Measurements from ENCODE around the gene SUGCT.

The SUGCT gene

DNA sequence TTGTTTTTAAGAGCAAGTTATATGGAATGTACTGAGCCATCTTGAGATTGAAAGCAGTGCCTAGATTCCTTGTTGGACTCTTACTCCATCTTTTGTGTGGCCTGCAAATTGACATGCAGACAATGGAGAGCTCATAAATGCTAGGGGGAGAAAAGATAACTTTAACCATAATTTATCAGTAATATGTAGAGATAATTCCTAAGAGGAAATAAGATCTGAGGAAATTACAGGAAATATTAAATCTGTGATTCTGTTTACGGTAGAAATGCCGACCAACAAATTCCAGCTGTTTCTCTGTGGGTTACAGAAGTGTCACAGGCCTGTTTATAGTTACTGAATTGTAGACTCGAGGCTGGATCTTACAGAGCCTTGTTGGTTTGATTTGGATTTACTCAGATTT, 348.0 kb downstream of the SUGCT start:
- no peak for FAIRE-seq

DNA sequence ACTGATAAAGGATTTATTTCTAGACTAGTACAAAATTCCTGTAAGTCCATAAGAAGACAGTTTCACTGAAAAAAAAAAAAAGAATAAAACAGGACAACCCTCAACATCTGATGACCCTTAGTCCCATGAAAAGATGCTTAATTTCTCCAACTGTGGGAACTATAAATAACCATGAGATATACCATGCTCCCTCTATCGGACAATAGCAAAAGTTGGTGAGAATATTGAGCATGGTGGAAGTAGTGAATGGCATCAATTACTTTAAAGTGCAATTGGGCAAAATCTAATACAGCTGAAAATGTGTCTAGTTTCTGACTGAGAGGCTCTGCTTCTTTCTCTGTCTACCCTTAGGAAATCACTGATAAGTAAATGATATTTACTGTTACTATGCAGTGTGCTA, 348.8 kb downstream of the SUGCT start:
- no peak for FAIRE-seq

DNA sequence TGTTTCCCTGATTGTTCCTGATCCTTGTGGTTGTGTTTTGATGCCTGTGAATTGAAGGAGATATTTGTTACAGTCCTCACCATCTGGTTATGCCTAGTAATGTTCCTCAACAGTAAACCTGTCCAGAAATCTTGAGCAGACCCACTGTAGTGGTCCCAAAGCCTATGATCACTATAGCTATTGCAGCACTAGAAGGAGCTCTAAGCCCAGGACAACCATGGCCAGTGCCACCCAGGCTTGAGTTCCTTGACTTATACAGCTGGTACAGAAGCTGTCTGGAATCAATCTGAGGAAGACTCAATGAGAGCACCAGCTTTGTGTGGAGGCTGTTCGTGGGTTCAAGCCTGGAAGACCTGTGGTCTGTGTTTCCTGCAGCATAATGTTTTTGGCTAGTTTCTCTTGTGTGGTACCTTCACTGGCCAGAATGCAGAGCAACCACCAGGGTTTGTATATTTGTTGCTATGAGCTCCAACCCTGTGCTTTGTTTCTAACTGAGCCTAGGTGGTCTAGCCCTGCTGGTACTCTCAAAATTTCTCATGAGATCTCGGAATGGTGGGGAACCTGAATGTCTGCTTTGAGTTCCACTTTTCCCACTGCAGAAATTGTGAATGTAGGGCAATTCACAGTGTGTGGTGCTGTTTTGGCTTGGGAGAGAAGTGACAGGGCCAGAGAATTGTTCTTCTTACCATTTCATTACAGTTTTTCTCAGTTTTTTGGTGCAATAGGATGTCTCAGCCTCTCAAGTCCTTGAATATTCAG, 355.2 kb downstream of the SUGCT start:
- FAIRE-seq, result no peak

DNA sequence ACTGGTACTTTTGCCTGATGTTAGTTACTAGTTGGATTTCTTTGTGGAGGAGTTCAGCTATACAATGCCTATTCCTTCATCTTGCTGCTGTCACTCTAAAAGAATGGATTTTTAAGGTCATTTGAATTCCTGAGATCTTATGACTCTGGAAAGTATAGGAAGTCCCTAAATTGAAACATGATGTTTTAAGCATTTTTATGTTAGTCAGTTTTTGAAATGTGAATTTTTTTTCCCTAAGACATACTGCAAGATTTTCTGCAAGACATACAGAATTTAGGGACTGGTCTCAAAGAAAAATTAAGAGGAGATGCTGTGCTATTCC, 355.8 kb downstream of the SUGCT start:
- FAIRE-seq, result no peak

DNA sequence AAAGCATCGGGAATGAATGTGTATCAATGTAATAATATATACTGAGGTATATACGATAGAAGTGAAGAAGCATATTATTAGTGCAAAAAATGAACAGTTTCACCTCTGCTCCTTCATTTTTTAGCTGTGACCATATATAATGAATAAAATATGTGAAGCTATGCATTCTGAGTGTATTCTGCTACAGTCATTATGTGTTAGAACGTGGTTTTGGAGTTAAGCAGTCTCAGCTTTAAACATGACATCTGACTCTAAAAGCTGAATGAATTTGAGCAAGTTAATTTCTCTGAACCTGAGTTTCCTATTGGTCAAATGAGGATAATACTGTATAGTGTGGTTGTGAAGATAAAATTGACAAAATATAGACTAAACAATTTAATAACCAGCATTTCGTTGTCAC, 358.1 kb downstream of the SUGCT start:
- FAIRE-seq, result no peak

DNA sequence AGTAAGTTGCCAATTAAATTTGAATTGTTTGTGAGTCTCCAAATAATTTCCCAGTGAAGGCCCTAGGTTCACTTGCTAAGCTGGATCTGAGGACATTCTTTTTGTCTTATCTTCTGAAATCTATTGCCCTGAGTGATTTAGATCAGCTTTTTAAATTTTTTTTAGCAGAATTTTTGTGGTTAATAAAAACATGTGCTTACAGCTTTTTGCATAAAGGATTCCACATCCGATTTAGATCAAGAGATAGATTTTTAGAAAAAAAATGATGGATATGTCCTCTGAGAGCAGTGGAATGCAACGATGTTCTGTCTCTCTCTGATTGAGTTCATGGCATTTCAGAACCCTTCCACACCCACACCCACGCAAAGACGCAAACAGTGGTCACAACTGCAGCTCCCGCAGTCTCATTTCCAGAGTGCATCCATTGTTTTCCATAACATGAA, 358.8 kb downstream of the SUGCT start:
- FAIRE-seq, result no peak

DNA sequence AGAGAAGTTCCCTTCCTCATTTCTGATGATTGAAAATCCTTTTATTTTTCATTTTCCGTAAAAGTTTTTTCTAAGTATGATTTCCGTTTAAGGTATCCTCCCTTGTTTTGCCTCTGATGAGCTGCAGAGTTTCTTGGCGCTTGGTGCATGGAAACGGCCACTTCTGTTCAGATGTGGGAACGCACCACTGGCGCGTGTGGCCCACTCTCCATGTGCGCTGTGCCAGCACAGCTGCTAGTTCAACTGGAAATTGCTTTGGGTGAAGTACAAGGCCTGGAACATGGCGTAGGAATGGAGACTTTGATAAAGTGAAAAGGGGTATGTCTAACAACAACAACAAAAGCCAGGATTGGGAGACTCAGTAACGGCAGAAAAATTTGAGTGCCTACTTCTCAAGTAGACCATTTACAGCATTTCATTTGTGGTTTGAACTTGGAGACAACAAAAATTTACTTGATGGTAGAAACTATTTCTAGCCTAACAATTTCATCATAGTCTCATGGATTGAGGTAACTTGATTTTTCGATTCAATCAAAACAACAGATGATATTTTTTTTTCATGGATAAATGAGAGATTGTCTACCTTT, 364.2 kb downstream of the SUGCT start:
- FAIRE-seq, result no peak

DNA sequence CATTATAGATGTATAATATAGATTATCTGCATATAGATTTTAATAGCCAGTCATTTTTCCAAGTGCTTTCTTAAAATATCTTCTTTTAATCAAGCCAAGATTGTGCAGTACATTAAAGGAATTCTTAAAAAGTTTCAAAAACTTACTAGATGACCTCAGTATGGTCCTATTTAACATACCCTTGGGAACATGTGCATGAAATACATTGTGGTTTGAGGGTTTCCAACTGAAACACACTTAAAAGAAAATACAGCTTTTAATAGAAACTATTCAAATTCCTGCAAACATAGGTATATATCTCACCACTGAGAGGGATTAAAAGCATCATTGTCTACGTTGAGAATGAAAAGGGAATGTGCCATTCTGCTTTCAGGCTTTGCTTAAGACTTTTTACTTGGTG, 364.9 kb downstream of the SUGCT start:
- FAIRE-seq, result no peak

DNA sequence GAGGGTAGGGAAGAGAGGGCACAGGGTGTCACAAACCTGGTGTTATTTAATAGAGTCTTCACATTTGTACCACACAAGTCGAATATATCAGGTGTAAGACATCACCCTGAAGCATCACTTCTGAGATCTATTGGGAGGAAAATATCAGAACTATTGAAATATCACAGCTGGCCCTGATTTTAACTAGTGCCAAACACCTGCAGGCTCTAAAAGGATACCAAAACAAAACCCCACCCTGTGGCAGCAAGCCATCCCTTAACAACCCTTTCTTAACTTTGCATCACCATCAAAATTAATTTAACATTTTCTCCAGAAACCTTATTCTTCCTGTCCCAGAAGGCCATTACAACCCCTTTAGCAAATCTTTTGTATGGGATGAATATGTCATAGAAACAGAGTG, 365.4 kb downstream of the SUGCT start:
- FAIRE-seq, result no peak

DNA sequence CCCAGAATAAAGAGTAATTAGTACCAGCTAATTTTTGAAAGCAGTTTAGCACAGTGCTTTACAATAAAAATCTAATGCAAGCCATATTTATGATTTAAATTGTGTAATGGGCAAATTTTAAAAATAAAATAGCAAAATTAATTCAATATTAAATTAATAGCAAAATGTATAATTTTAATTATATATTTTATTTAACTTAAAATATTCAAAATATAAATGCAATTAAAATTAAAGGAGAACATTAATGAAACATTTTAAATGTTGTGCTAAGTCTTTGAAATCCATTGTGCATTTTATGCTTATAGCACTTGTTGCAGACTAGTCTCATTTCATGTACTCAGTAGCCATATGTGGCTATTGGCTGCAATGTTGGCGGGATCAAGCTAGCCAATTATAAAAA, 367.6 kb downstream of the SUGCT start:
- FAIRE-seq, result peak; percentile 49

DNA sequence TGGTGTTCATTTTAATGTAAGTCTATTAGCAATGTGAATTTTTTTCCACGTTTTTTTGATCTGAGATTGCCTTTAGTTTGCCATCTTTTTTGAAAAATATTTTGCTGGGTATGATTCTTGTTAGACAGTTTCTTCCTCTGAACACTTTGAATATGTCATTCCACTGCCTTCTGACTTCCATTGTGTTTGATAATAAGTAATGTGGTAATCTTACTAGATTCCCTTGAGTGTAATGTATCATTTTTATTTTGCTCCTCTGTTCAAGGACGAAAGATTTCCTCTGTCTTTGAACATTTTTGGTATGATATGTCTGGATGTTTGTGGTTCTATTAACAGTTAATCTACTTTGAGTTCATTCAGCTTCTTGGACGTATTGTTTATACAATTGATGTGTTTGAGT, 371.4 kb downstream of the SUGCT start:
- FAIRE-seq, result no peak

DNA sequence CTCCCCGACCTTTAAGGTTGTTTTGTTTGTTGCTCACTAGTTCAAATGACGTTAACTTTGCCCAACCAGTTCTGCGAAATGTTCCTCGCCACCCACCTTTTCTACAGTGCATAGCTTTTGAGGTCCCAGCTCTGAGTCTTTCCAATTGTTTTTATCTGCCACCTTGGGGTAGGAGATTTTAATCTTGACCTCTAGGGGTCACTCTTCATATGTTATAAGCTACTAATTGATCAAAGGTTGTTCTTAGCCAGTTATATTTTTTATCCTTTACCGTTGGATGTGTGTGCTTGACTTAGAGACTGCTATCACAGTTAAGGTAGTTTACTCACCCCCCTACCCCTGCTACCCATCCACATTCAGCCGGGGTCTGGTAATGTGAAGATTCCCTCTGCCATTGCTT, 372.4 kb downstream of the SUGCT start:
- no peak for FAIRE-seq

DNA sequence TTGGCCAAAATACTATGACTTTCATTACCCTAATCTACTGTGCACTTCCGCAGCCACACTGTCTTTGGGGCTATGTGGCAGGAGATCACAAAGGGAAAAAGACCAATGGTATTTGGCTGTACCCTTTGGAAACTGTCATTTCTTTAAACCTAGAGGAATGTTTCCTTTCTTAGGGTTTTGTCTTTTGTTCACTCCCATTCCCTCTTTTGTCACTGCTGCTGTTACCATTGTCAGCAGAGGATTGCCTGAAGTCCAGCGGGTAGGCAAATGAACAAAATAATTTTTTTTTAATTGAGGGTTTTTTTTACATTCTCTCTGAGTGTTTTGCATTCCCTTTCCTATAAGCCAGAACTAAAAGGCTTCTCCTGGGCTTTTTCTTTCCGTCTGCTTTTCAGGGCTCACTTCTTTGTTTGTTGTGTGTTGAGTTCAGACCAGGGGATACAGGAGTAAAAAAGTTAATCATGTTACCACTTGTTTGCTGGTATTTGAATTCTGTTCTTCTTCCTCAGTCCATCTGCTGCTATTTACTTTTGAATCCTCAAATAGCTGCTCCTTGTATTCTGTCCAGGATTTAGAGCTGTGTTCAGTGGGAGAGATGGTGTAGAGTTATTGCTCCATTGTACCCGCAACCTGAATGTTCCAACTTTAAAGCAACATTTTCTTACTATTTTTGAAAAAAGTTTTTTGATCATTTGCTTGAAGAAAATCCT, 374.6 kb downstream of the SUGCT start:
- FAIRE-seq, result no peak

DNA sequence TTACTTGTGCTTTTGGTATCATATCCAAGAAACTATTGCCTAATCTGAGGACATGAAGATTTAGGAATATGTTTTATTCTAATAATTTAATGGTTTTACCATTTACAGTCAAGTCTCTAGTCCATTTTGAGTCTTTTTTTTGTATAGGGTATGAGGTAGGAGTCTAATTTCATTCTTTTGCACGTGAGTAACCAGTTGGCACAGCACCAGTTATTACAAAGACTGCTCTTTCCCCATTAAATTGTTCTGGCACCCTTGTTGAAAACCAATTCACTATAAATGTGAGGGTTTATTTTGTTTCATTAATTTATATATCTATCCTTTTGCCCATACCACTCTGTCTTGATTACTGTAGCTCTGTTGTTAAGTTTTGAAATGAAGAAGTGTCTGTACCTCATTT, 381.6 kb downstream of the SUGCT start:
- no peak for FAIRE-seq

DNA sequence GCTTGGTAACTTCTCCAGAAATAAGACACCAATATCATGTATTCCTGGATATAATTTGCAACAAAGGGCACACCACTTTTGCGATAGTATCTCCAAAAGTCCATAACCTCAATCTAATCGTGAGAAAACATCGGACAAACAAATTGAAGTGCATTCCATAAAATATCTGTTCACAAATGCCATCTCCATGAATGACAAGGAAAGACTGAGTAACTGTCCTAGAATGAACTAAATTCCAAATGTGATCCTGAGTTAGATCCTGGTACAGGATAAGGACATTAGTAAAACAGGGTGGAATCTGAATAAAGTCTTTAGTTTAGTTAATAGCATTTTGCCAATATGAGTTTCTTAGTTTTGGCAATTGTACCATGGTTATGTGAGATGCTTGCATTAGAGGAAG, 384.2 kb downstream of the SUGCT start:
- FAIRE-seq, result no peak

DNA sequence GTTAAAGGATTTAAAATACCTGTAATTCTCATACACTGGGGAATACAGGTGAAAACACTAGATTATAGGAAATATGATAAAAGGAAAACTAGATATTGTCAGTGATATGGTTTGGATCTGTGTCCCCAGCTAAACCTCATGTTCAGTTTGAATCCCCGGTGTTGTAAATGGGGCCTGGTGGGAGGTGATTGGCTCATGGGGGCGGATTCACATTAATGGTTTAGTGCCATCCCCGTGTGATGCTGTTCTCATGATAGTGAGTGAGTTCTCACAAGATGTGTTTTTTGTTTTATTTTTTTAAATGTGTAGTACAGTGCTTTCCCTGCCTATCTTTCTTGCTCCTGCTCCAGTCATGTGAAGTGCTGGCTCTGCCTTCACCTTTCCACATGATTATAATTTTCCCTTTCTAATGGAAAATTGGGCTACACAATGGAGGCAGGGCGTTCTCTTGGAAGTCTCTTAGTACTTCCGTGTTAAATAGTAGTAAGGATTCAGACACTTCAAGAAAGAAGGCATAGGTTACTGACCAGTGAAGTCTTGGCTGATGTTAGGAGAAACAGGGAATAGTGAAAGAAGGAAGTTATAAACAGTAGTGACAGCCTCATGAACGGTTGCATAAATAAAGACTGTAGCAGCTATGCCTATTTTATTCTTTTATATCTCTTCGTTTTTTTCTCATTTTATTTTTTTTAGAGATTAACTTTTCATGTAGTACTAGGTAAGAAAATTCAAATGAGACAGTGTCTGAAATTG, 386.4 kb downstream of the SUGCT start:
- no peak for FAIRE-seq

DNA sequence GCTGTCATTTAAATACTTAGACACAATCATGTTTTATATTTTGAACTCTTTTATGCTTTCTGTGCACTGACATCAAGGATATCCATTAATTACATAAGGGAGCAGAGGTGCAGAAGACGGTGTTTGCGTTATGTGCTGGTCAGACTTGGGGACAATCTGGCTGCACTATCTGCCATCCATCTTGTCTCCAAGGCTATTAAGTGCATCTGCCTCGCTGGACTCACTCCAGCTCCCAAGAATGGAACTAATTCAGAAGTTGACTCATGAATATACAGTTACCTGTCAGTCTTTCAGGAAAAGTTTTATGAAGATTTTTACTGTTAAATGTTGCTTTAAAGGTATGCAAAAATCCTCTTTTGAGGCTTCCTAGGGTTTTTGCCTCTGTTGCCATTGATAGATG, 391.0 kb downstream of the SUGCT start:
- no peak for FAIRE-seq

DNA sequence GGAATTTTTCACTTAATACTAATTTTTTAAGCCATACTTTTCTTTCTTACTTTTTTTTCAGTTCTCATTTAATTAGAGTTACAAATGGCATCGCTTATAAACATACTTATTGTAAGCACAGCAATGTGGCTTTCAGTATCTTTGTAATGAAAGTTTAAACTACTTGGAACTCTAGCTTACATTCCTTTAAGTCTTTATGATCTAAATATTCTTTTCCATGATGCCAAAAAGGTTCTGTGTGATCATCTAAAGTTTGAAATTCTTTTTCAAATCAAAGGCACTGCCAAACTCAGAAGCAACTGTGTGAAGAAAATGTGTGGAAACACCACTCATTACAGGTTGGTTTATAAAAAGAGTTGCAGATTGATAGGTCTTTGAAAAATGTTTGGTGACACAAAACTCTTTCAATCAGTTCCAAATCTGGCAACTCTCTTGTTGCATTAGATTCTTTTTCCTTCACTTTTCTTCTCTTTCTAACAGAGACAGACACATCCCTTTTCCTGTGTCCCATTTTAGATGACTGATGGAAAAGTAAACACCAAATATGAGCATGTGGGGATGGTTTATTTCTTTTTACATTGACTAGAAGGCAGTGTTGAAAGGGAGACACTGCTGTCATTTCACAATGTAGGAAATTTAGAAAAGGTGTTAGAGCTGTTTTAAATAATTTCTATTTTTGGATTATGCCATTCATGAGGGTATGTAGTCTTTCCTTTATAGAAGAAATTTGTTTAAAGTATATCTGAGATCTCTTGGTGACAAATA, 392.3 kb downstream of the SUGCT start:
- no peak for FAIRE-seq

DNA sequence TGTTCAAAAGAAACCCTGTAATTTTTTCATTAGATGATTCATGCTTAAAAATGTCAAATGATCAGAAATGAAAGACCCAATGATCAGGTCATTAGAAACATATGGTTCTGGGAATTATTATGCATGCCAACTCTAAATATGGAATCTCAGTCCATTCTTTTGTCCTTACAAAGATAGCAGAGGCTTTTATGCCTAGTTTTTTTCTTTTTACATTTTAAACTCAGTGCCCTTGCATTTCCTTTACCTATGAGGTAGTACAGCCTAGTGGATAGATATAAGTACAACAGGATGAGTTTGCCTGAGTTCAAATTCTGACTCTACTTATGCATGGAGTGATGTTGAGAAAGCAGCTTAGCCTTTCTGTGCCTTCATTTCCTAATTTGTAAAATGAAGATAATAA, 392.9 kb downstream of the SUGCT start:
- peak; percentile 28 for FAIRE-seq

DNA sequence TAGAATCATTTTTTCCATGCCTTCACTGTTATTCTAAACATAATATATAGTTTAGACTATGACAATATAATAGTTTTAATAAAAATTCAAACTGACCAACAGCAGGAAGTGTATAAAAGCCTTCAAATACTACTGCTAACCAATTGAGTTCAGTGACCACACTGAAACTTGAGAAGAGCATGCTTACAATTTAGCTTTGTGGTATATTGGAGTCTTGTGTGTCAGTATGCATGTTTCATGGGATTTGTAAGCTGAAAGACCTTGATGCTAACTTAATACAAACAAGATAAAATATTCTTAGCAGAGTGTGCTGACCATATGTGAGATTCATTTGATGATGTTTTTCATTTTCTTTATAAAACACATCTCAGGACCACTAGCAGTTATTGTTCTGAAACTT, 395.5 kb downstream of the SUGCT start:
- no peak for FAIRE-seq

DNA sequence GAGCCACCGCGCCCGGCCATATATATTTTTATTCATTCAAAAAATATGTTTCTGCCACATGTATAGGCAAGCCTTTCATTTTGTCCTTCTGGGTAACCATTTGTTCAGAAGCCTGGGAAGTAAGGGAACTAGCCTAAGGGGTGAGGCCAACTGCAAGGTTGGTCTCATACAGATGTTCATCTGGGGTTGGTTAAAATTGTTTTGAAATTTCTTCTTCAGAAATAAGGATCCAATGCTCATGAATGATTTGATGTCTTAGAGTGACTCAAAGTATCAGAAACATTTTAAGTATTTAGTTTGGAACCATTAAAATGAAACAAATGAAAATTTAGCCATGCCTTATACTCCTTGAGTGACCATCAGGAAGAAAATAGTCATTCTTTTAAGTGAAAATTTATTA, 397.2 kb downstream of the SUGCT start:
- FAIRE-seq, result no peak

DNA sequence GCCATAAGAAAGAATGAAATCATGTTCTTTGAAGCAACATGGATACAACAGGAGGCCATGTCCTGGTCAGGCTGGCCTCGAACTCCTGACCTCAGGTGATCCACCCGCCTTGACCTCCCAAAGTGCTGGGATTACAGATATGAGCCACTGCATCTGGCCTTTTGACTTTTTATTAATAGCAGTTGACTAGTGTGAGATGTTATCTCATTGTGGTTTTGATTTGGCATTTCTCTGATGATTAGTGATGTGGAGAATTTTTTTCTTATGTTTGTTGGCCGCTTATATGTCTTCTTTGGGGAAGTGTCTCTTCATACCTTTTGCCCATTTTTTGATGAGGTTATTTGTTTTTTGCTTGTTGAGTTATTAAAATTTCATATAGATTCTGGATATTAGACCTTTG, 400.9 kb downstream of the SUGCT start:
- FAIRE-seq, result no peak

DNA sequence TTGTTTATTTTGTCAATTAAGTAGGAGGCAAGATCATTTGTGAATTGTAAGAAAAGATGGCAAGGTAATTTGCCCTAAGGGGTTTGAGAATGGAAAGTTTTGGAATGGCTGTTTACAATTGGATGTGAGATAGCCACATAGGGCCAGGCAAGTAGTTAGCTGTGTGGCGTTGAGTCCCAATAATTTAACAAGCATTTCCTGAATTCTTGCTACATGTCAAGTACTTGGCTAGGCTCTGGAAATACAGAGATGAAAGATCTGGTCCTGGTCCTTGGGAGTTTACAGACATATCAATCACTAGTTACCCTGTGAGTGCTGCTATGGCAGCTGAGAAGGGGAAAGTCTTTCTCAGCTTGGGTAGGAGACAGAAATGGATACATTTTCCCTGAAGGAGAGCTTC, 401.6 kb downstream of the SUGCT start:
- FAIRE-seq, result no peak
